HG03457 (cell line): ENCODE results near the gene UFSP2.

Experiments used
- ATAC-seq: cut with Tn5 transposase; IDR thresholded peaks from one replicate; pipeline ENCODE4 v1.9.1; 2021; ENCODE audit warnings: moderate number of reproducible peaks; ENCODE audit not compliant: unreplicated experiment

Gene UFSP2

GRCh38 chr4:185429660-185430059, 3.9 kb upstream of the UFSP2 start:
- ATAC-seq: no peak

- no peak for ATAC-seq
These were observed 1.4 kb upstream of the UFSP2 start for GRCh38 chr4:185426960-185427688.

GRCh38 chr4:185424905-185425646, 688 bp downstream of the UFSP2 start:
- ATAC-seq: peak; percentile 0

- no peak for ATAC-seq
These were observed 4.2 kb downstream of the UFSP2 start for GRCh38 chr4:185421366-185422124.

- no peak for ATAC-seq
These were observed 8.8 kb downstream of the UFSP2 start for GRCh38 chr4:185416955-185417354.

- no peak for ATAC-seq
These were observed 13.4 kb downstream of the UFSP2 start for GRCh38 chr4:185412412-185412811.

- ATAC-seq: no peak
These were observed 13.9 kb downstream of the UFSP2 start for GRCh38 chr4:185411849-185412248.

- no peak for ATAC-seq
These were observed 17.3 kb downstream of the UFSP2 start for GRCh38 chr4:185408432-185408831.

- ATAC-seq: peak; percentile 49
These were observed 20.3 kb downstream of the UFSP2 start for GRCh38 chr4:185405296-185405999.

- no peak for ATAC-seq
These were observed 21.7 kb downstream of the UFSP2 start for GRCh38 chr4:185404031-185404430.

GRCh38 chr4:185399466-185399865, 26.3 kb downstream of the UFSP2 start:
- ATAC-seq: no peak

GRCh38 chr4:185398618-185399017, 27.1 kb downstream of the UFSP2 start:
- ATAC-seq: no peak

- ATAC-seq: no peak
These were observed 28.9 kb downstream of the UFSP2 start, which contains the start of gene ANKRD37 for GRCh38 chr4:185396724-185397385. Gene ANKRD37 (plus strand): TSS chr4:185396841. CDS start chr4:185396924, 83 bp downstream.

GRCh38 chr4:185395956-185396723, 29.6 kb downstream of the UFSP2 start:
- peak; percentile 75 for ATAC-seq

- ATAC-seq: no peak
These were observed 30.4 kb downstream of the UFSP2 start, which contains the start of gene LRP2BP for GRCh38 chr4:185395238-185395955. Gene LRP2BP (minus strand): TSS chr4:185395924. CDS start chr4:185378186, 17,738 bp downstream.

- no peak for ATAC-seq
These were observed 31.1 kb downstream of the UFSP2 start for GRCh38 chr4:185394568-185395237.

GRCh38 chr4:185392156-185392555, 33.6 kb downstream of the UFSP2 start:
- ATAC-seq: no peak

- ATAC-seq: no peak
These were observed 34.8 kb downstream of the UFSP2 start for GRCh38 chr4:185390941-185391340.
